Measurements from ENCODE around the gene PKHD1.

PKHD1 gene

GRCh38 chr6:51719297-51719696 is 368.1 kb downstream of the PKHD1 start:
- ATAC-seq = no peak
- Mint-ChIP-seq H3K4me1 (no peaks in the 10 kb centered on the region), H3K9me3 (no peaks in the 10 kb centered on the region)

GRCh38 chr6:51718533-51718932 is 368.9 kb downstream of the PKHD1 start:
- no peaks in the 10 kb centered on the region for H3K4me1 Mint-ChIP-seq

More at GRCh38 chr6:51719297-51719696, 368.1 kb downstream of the PKHD1 start:
- H3K27ac Mint-ChIP-seq = no peak overlapping the region
- no peak overlapping the region for H3K4me3 Mint-ChIP-seq
- no peaks in the 10 kb centered on the region for H3K27me3 Mint-ChIP-seq
- no peaks in the 10 kb centered on the region for H3K36me3 Mint-ChIP-seq (ENCODE audit: low read depth)
- DNase-seq = no peak

GRCh38 chr6:51717477-51717876 is 369.9 kb downstream of the PKHD1 start:
- Mint-ChIP-seq H3K27me3 (no peaks in the 10 kb centered on the region), H3K9me3 (no peaks in the 10 kb centered on the region)
- no peak for DNase-seq

More at GRCh38 chr6:51718533-51718932, 368.9 kb downstream of the PKHD1 start:
- H3K27ac Mint-ChIP-seq = no peak overlapping the region
- H3K9me3 Mint-ChIP-seq = no peaks in the 10 kb centered on the region
- H3K4me3 Mint-ChIP-seq = no peak overlapping the region
- DNase-seq = no peak
- no peaks in the 10 kb centered on the region for H3K36me3 Mint-ChIP-seq (ENCODE audit: low read depth)
- ATAC-seq = no peak
- no peaks in the 10 kb centered on the region for H3K27me3 Mint-ChIP-seq

GRCh38 chr6:51711876-51712275 is 375.5 kb downstream of the PKHD1 start:
- H3K9me3 Mint-ChIP-seq = no peaks in the 10 kb centered on the region
- no peak for ATAC-seq
- H3K4me3 Mint-ChIP-seq = no peak overlapping the region

More at GRCh38 chr6:51717477-51717876, 369.9 kb downstream of the PKHD1 start:
- H3K36me3 Mint-ChIP-seq (ENCODE audit: low read depth) = no peaks in the 10 kb centered on the region
- no peaks in the 10 kb centered on the region for H3K4me1 Mint-ChIP-seq
- H3K4me3 Mint-ChIP-seq = no peak overlapping the region
- no peak for ATAC-seq
- no peak overlapping the region for H3K27ac Mint-ChIP-seq

GRCh38 chr6:51706086-51706485 is 381.3 kb downstream of the PKHD1 start:
- Mint-ChIP-seq H3K27me3 (no peaks in the 10 kb centered on the region), H3K9me3 (no peaks in the 10 kb centered on the region), H3K4me1 (no peaks in the 10 kb centered on the region), H3K4me3 (no peak overlapping the region), H3K36me3 (ENCODE audit: low read depth) (no peaks in the 10 kb centered on the region), H3K27ac (no peak overlapping the region)
- no peak for ATAC-seq
- DNase-seq = no peak

More at GRCh38 chr6:51711876-51712275, 375.5 kb downstream of the PKHD1 start:
- H3K27ac Mint-ChIP-seq = no peak overlapping the region
- no peaks in the 10 kb centered on the region for H3K4me1 Mint-ChIP-seq
- H3K27me3 Mint-ChIP-seq = no peaks in the 10 kb centered on the region
- DNase-seq = no peak
- H3K36me3 Mint-ChIP-seq (ENCODE audit: low read depth) = no peaks in the 10 kb centered on the region

- Mint-ChIP-seq H3K27ac (no peak overlapping the region), H3K27me3 (no peaks in the 10 kb centered on the region), H3K4me3 (no peak overlapping the region), H3K36me3 (ENCODE audit: low read depth) (no peaks in the 10 kb centered on the region), H3K9me3 (no peaks in the 10 kb centered on the region), H3K4me1 (no peaks in the 10 kb centered on the region)
- no peak for ATAC-seq
- no peak for DNase-seq
Measured at GRCh38 chr6:51704932-51705540, 382.4 kb downstream of the PKHD1 start.

- no peaks in the 10 kb centered on the region for H3K9me3 Mint-ChIP-seq
- H3K27me3 Mint-ChIP-seq = no peaks in the 10 kb centered on the region
- no peak overlapping the region for H3K4me3 Mint-ChIP-seq
- no peak overlapping the region for H3K27ac Mint-ChIP-seq
- no peaks in the 10 kb centered on the region for H3K4me1 Mint-ChIP-seq
- DNase-seq (no peak), ATAC-seq (no peak)
- no peaks in the 10 kb centered on the region for H3K36me3 Mint-ChIP-seq (ENCODE audit: low read depth)
Measured at GRCh38 chr6:51702851-51703250, 384.6 kb downstream of the PKHD1 start.

- Mint-ChIP-seq H3K27ac (no peak overlapping the region), H3K36me3 (ENCODE audit: low read depth) (no peaks in the 10 kb centered on the region), H3K27me3 (no peaks in the 10 kb centered on the region), H3K9me3 (peaks cover 5% of the 10 kb centered on the region), H3K4me1 (no peaks in the 10 kb centered on the region), H3K4me3 (no peak overlapping the region)
- DNase-seq (no peak), ATAC-seq (no peak)
Measured at GRCh38 chr6:51684603-51685002, 402.8 kb downstream of the PKHD1 start.

- Mint-ChIP-seq H3K27ac (no peak overlapping the region), H3K4me3 (no peak overlapping the region), H3K27me3 (no peaks in the 10 kb centered on the region), H3K4me1 (no peaks in the 10 kb centered on the region), H3K36me3 (ENCODE audit: low read depth) (no peaks in the 10 kb centered on the region), H3K9me3 (peaks cover 5% of the 10 kb centered on the region)
- no peak for DNase-seq
- ATAC-seq = no peak
Measured at GRCh38 chr6:51684038-51684437, 403.4 kb downstream of the PKHD1 start.

- Mint-ChIP-seq H3K4me3 (no peak overlapping the region), H3K27ac (no peak overlapping the region), H3K27me3 (no peaks in the 10 kb centered on the region), H3K9me3 (no peaks in the 10 kb centered on the region), H3K36me3 (ENCODE audit: low read depth) (no peaks in the 10 kb centered on the region), H3K4me1 (no peaks in the 10 kb centered on the region)
- DNase-seq = no peak
- no peak for ATAC-seq
Measured at GRCh38 chr6:51678905-51679620, 408.4 kb downstream of the PKHD1 start.

- no peak overlapping the region for H3K27ac Mint-ChIP-seq
- H3K4me1 Mint-ChIP-seq = no peaks in the 10 kb centered on the region
Measured at GRCh38 chr6:51678274-51678673, 409.1 kb downstream of the PKHD1 start.

GRCh38 chr6:51675922-51676275 is 411.5 kb downstream of the PKHD1 start:
- Mint-ChIP-seq H3K4me3 (no peak overlapping the region), H3K4me1 (no peaks in the 10 kb centered on the region), H3K36me3 (ENCODE audit: low read depth) (no peaks in the 10 kb centered on the region), H3K9me3 (peaks cover 16% of the 10 kb centered on the region), H3K27me3 (no peaks in the 10 kb centered on the region), H3K27ac (no peak overlapping the region)
- DNase-seq (no peak), ATAC-seq (no peak)

More at GRCh38 chr6:51678274-51678673, 409.1 kb downstream of the PKHD1 start:
- no peak for ATAC-seq
- no peak for DNase-seq
- H3K9me3 Mint-ChIP-seq = peaks cover 7% of the 10 kb centered on the region
- no peaks in the 10 kb centered on the region for H3K36me3 Mint-ChIP-seq (ENCODE audit: low read depth)
- H3K4me3 Mint-ChIP-seq = no peak overlapping the region
- H3K27me3 Mint-ChIP-seq = no peaks in the 10 kb centered on the region

GRCh38 chr6:51675020-51675921 is 412.1 kb downstream of the PKHD1 start:
- peaks cover 16% of the 10 kb centered on the region for H3K9me3 Mint-ChIP-seq
- no peak for ATAC-seq
- no peaks in the 10 kb centered on the region for H3K4me1 Mint-ChIP-seq
- no peaks in the 10 kb centered on the region for H3K36me3 Mint-ChIP-seq (ENCODE audit: low read depth)
- no peaks in the 10 kb centered on the region for H3K27me3 Mint-ChIP-seq
- H3K4me3 Mint-ChIP-seq = no peak overlapping the region
- DNase-seq = no peak
- no peak overlapping the region for H3K27ac Mint-ChIP-seq

GRCh38 chr6:51663525-51663924 is 423.9 kb downstream of the PKHD1 start:
- H3K9me3 Mint-ChIP-seq = no peaks in the 10 kb centered on the region
- no peaks in the 10 kb centered on the region for H3K36me3 Mint-ChIP-seq (ENCODE audit: low read depth)
- no peak overlapping the region for H3K27ac Mint-ChIP-seq
- H3K4me3 Mint-ChIP-seq = no peak overlapping the region
- DNase-seq = no peak
- H3K27me3 Mint-ChIP-seq = no peaks in the 10 kb centered on the region
- H3K4me1 Mint-ChIP-seq = no peaks in the 10 kb centered on the region
- ATAC-seq = no peak

GRCh38 chr6:51660767-51661166 is 426.6 kb downstream of the PKHD1 start:
- no peak for ATAC-seq
- H3K4me1 Mint-ChIP-seq = no peaks in the 10 kb centered on the region
- H3K27ac Mint-ChIP-seq = no peak overlapping the region
- no peak for DNase-seq
- no peak overlapping the region for H3K4me3 Mint-ChIP-seq
- no peaks in the 10 kb centered on the region for H3K27me3 Mint-ChIP-seq
- no peaks in the 10 kb centered on the region for H3K36me3 Mint-ChIP-seq (ENCODE audit: low read depth)
- no peaks in the 10 kb centered on the region for H3K9me3 Mint-ChIP-seq

Data from activated naive CD8-positive, alpha-beta T cell treated with anti-CD3 and anti-CD28 coated beads, Interleukin-2, amount 50 U/mL, for 24 hours (primary cell).